ENCODE measurements around the gene CDCA3.
"Not testable (repeated sequence)": the region's sequence is repeated elsewhere in the genome, so short reads cannot be mapped to it uniquely, and the experiment has no call there.

Gene CDCA3

GRCh38 chr12:6886206-6886999, 35.3 kb upstream of the CDCA3 start:
- H3K27ac Mint-ChIP-seq (ENCODE audit: low read depth); DNase-seq (ENCODE audit: low spot score in 2 of 2): not testable (repeated sequence)

GRCh38 chr12:6884539-6884938, 33.5 kb upstream of the CDCA3 start:
- Mint-ChIP-seq H3K4me3 (no peak overlapping the region), H3K9me3 (no peaks in the 10 kb centered on the region), H3K27ac (ENCODE audit: low read depth) (no peak overlapping the region), H3K4me1 (no peaks in the 10 kb centered on the region), H3K36me3 (ENCODE audit: insufficient read depth) (peaks cover 7% of the 10 kb centered on the region), H3K27me3 (no peaks in the 10 kb centered on the region)
- DNase-seq (ENCODE audit: low spot score in 2 of 2) = no peak
- no peak for ATAC-seq (replicated peaks; ENCODE audit: extremely low read depth, poor library complexity, severe bottlenecking)

More at GRCh38 chr12:6886206-6886999, 35.3 kb upstream of the CDCA3 start:
- not testable (repeated sequence) for H3K4me1 Mint-ChIP-seq; H3K27me3 Mint-ChIP-seq; H3K36me3 Mint-ChIP-seq (ENCODE audit: insufficient read depth); ATAC-seq (replicated peaks; ENCODE audit: extremely low read depth, poor library complexity, severe bottlenecking); H3K4me3 Mint-ChIP-seq; H3K9me3 Mint-ChIP-seq

- Mint-ChIP-seq H3K27me3 (no peaks in the 10 kb centered on the region), H3K36me3 (ENCODE audit: insufficient read depth) (peaks cover 7% of the 10 kb centered on the region), H3K4me1 (no peaks in the 10 kb centered on the region), H3K9me3 (no peaks in the 10 kb centered on the region), H3K4me3 (no peak overlapping the region), H3K27ac (ENCODE audit: low read depth) (no peak overlapping the region)
- DNase-seq (ENCODE audit: low spot score in 2 of 2) = no peak
- ATAC-seq (replicated peaks; ENCODE audit: extremely low read depth, poor library complexity, severe bottlenecking) = no peak
Observed at GRCh38 chr12:6883683-6884082, 32.6 kb upstream of the CDCA3 start.

GRCh38 chr12:6883252-6883651, 32.2 kb upstream of the CDCA3 start:
- DNase-seq (ENCODE audit: low spot score in 2 of 2) (no peak), ATAC-seq (replicated peaks; ENCODE audit: extremely low read depth, poor library complexity, severe bottlenecking) (no peak)
- H3K4me1 Mint-ChIP-seq = no peaks in the 10 kb centered on the region
- H3K27me3 Mint-ChIP-seq = no peaks in the 10 kb centered on the region
- H3K36me3 Mint-ChIP-seq (ENCODE audit: insufficient read depth) = peaks cover 7% of the 10 kb centered on the region
- H3K4me3 Mint-ChIP-seq = no peak overlapping the region
- no peak overlapping the region for H3K27ac Mint-ChIP-seq (ENCODE audit: low read depth)
- H3K9me3 Mint-ChIP-seq = no peaks in the 10 kb centered on the region

GRCh38 chr12:6879824-6880223, 28.7 kb upstream of the CDCA3 start:
- not testable (repeated sequence) for H3K36me3 Mint-ChIP-seq (ENCODE audit: insufficient read depth); H3K9me3 Mint-ChIP-seq; DNase-seq (ENCODE audit: low spot score in 2 of 2); H3K27ac Mint-ChIP-seq (ENCODE audit: low read depth); H3K4me3 Mint-ChIP-seq; ATAC-seq (replicated peaks; ENCODE audit: extremely low read depth, poor library complexity, severe bottlenecking); H3K27me3 Mint-ChIP-seq
- H3K4me1 Mint-ChIP-seq = peaks cover 11% of the 10 kb centered on the region

GRCh38 chr12:6874015-6874368, 22.9 kb upstream of the CDCA3 start:
- H3K4me3 Mint-ChIP-seq = peak overlapping the region; percentile 92
- peaks cover 54% of the 10 kb centered on the region for H3K4me1 Mint-ChIP-seq
- H3K27ac Mint-ChIP-seq (ENCODE audit: low read depth) = peak overlapping the region; percentile 79
- ATAC-seq (replicated peaks; ENCODE audit: extremely low read depth, poor library complexity, severe bottlenecking); H3K27me3 Mint-ChIP-seq; DNase-seq (ENCODE audit: low spot score in 2 of 2); H3K9me3 Mint-ChIP-seq: not testable (repeated sequence)
- peaks cover 20% of the 10 kb centered on the region for H3K36me3 Mint-ChIP-seq (ENCODE audit: insufficient read depth)

GRCh38 chr12:6873094-6874014, 22.3 kb upstream of the CDCA3 start, which contains the start of gene SPSB2:
SPSB2 (minus strand) TSS chr12:6873303; CDS start chr12:6872901, 402 bp downstream.
- no peaks in the 10 kb centered on the region for H3K9me3 Mint-ChIP-seq
- H3K36me3 Mint-ChIP-seq (ENCODE audit: insufficient read depth) = peaks cover 21% of the 10 kb centered on the region
- peak; percentile 87 for ATAC-seq (replicated peaks; ENCODE audit: extremely low read depth, poor library complexity, severe bottlenecking)
- no peaks in the 10 kb centered on the region for H3K27me3 Mint-ChIP-seq
- H3K4me3 Mint-ChIP-seq = peak within 1 kb of the TSS; percentile 92
- peak; percentile 97 for DNase-seq (ENCODE audit: low spot score in 2 of 2)
- peak within 1 kb of the TSS; percentile 79 for H3K27ac Mint-ChIP-seq (ENCODE audit: low read depth)
- H3K4me1 Mint-ChIP-seq = peaks cover 60% of the 10 kb centered on the region

GRCh38 chr12:6872073-6873048, 21.3 kb upstream of the CDCA3 start:
- peak overlapping the region; percentile 92 for H3K4me3 Mint-ChIP-seq
- peaks cover 26% of the 10 kb centered on the region for H3K36me3 Mint-ChIP-seq (ENCODE audit: insufficient read depth)
- H3K27me3 Mint-ChIP-seq = no peaks in the 10 kb centered on the region
- H3K9me3 Mint-ChIP-seq = no peaks in the 10 kb centered on the region
- peak overlapping the region; percentile 79 for H3K27ac Mint-ChIP-seq (ENCODE audit: low read depth)
- peak; percentile 42 for ATAC-seq (replicated peaks; ENCODE audit: extremely low read depth, poor library complexity, severe bottlenecking)
- H3K4me1 Mint-ChIP-seq = peaks cover 64% of the 10 kb centered on the region
- peak; percentile 74 to 90 for DNase-seq (ENCODE audit: low spot score in 2 of 2)

- peak overlapping the region; percentile 92 for H3K4me3 Mint-ChIP-seq
- no peak for ATAC-seq (replicated peaks; ENCODE audit: extremely low read depth, poor library complexity, severe bottlenecking)
- no peak overlapping the region for H3K27ac Mint-ChIP-seq (ENCODE audit: low read depth)
- H3K4me1 Mint-ChIP-seq = peaks cover 59% of the 10 kb centered on the region
- H3K27me3 Mint-ChIP-seq = no peaks in the 10 kb centered on the region
- no peaks in the 10 kb centered on the region for H3K9me3 Mint-ChIP-seq
- DNase-seq (ENCODE audit: low spot score in 2 of 2) = no peak
- H3K36me3 Mint-ChIP-seq (ENCODE audit: insufficient read depth) = peaks cover 29% of the 10 kb centered on the region
Observed at GRCh38 chr12:6871052-6871957, 20.2 kb upstream of the CDCA3 start.

GRCh38 chr12:6870304-6870703, 19.2 kb upstream of the CDCA3 start:
- H3K4me3 Mint-ChIP-seq; H3K9me3 Mint-ChIP-seq; DNase-seq (ENCODE audit: low spot score in 2 of 2); H3K27ac Mint-ChIP-seq (ENCODE audit: low read depth); ATAC-seq (replicated peaks; ENCODE audit: extremely low read depth, poor library complexity, severe bottlenecking); H3K27me3 Mint-ChIP-seq: not testable (repeated sequence)
- peaks cover 29% of the 10 kb centered on the region for H3K36me3 Mint-ChIP-seq (ENCODE audit: insufficient read depth)
- H3K4me1 Mint-ChIP-seq = peaks cover 54% of the 10 kb centered on the region

Measured in central memory CD8-positive, alpha-beta T cell (primary cell).